Neutrophil (primary cell): Measurements from ENCODE around the gene FNBP1.
A peak's percentile ranks its signal among the peaks of the same experiment; 100 is the strongest.
"Not testable (repeated sequence)": the region's sequence is repeated elsewhere in the genome, so short reads cannot be mapped to it uniquely, and the experiment has no call there.

Experiments
- H3K27ac ChIP-seq: fragments of 200-600 bp; sonication (generic); 2 replicates; pipeline ENCODE4 v1.5.1; 2016; ENCODE audit warnings: mild to moderate bottlenecking, moderate library complexity
- H3K27me3 ChIP-seq: fragments of 200-600 bp; sonication (generic); 2 replicates; pipeline ENCODE4 v1.6.0; 2016; ENCODE audit warnings: mild to moderate bottlenecking
- H3K36me3 ChIP-seq: fragments of 200-600 bp; sonication (generic); 2 replicates; pipeline ENCODE4 v1.5.1; 2017
- H3K4me1 ChIP-seq, 2 experiments: fragments of 200-600 bp in 1 of 2; sonication (generic) in 1 of 2; 1 replicate in 1 of 2; 2 replicates in 1 of 2; pipeline versions ENCODE4 v1.5.1 to v1.6.1; 2013 to 2016; ENCODE audit warnings: low read depth in 1 of 2, low read length in 1 of 2, mild to moderate bottlenecking in 1 of 2, moderate library complexity in 1 of 2; ENCODE audit not compliant: control insufficient read depth in 1 of 2, insufficient read depth in 1 of 2
- H3K4me3 ChIP-seq, 2 experiments: fragments of 200-600 bp in 1 of 2; sonication (generic) in 1 of 2; 1 replicate in 1 of 2; 2 replicates in 1 of 2; pipeline ENCODE4 v1.5.1; 2013 to 2016; ENCODE audit warnings: low read depth in 1 of 2, low read length in 1 of 2, mild to moderate bottlenecking in 1 of 2, moderate library complexity in 1 of 2
- H3K9me3 ChIP-seq: fragments of 200-600 bp; sonication (generic); 2 replicates; pipeline ENCODE4 v1.5.1; 2016
- TF ChIP-seq, protein P1 (sequence below): fragments of 200-600 bp; sonication (generic); IDR thresholded peaks from 2 replicates; pipeline ENCODE4 v1.5.1; 2016; ENCODE audit warnings: antibody characterized with exemption

The FNBP1 gene

DNA sequence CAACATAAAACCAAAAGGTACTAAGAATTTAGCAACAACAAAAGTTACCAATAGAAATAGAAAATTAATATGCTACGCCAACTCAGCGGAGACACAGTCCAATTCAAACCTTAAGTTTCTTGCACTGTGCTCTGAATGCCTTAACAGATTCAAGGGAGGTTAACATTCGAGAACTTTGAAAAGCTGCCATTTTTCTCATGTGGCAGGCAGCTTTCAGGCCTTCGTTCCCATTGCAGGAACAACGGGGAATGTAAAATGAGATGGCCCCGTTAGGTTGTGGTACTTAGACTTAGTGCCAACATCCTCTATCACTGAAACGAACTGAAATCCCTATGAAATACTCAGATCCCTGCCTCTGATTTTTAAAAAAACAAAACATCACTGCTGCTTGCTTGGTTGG is 22.4 kb downstream of the FNBP1 start:
- Histone ChIP-seq H3K36me3 (no peaks in the 10 kb centered on the region), H3K4me1 (peaks cover 25 to 29% of the 10 kb centered on the region in 2 experiments), H3K4me3 (no peak overlapping the region), H3K27ac (peak overlapping the region; percentile 1), H3K27me3 (no peaks in the 10 kb centered on the region), H3K9me3 (no peaks in the 10 kb centered on the region)
- TF ChIP-seq, protein P1, sequence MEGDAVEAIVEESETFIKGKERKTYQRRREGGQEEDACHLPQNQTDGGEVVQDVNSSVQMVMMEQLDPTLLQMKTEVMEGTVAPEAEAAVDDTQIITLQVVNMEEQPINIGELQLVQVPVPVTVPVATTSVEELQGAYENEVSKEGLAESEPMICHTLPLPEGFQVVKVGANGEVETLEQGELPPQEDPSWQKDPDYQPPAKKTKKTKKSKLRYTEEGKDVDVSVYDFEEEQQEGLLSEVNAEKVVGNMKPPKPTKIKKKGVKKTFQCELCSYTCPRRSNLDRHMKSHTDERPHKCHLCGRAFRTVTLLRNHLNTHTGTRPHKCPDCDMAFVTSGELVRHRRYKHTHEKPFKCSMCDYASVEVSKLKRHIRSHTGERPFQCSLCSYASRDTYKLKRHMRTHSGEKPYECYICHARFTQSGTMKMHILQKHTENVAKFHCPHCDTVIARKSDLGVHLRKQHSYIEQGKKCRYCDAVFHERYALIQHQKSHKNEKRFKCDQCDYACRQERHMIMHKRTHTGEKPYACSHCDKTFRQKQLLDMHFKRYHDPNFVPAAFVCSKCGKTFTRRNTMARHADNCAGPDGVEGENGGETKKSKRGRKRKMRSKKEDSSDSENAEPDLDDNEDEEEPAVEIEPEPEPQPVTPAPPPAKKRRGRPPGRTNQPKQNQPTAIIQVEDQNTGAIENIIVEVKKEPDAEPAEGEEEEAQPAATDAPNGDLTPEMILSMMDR: no peak

DNA sequence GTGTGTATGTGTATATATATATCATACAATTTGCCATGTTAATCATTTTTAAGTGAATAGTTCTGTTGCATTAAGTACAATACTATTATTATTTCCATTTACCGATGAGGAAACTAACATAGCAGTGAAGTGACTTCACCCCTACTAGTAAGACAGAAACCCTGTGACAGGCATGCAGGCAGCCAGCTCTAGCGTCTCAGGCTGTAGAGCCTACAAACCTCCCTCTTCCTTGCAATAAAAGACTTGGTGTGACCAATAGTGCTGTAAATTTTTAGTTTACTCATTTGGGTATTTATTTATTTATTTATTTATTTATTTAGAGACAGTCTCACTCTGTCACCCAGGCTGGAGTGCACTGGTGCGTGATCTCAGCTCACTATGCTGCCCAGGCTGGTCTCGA is 24.7 kb downstream of the FNBP1 start:
- Histone ChIP-seq H3K9me3 (no peaks in the 10 kb centered on the region), H3K4me3 (no peak overlapping the region), H3K36me3 (no peaks in the 10 kb centered on the region), H3K27ac (peak overlapping the region; percentile 1), H3K27me3 (no peaks in the 10 kb centered on the region), H3K4me1 (peaks cover 3 to 6% of the 10 kb centered on the region in 2 experiments)
- TF ChIP-seq, protein P1: no peak

DNA sequence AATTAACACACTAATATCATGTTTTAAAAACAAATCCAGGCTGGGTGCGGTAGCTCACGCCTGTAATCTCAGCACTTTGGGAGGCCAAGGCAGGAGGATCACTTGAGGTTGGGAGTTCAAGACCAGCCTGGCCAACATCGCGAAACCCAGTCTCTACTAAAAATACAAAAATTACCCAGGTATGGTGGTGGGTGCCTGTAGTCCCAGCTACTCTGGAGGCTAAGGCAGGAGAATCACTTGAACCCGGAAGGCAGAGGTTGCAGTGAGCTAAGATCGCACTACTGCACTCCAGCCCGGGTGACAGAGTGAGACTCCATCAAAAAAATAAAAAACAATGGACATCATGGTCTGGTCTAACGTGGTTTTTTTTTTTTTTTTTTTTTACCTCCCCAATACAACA is 25.5 kb downstream of the FNBP1 start:
- not testable (repeated sequence) for H3K4me3 ChIP-seq, H3K36me3 ChIP-seq, H3K27ac ChIP-seq, H3K27me3 ChIP-seq, H3K4me1 ChIP-seq, H3K9me3 ChIP-seq

DNA sequence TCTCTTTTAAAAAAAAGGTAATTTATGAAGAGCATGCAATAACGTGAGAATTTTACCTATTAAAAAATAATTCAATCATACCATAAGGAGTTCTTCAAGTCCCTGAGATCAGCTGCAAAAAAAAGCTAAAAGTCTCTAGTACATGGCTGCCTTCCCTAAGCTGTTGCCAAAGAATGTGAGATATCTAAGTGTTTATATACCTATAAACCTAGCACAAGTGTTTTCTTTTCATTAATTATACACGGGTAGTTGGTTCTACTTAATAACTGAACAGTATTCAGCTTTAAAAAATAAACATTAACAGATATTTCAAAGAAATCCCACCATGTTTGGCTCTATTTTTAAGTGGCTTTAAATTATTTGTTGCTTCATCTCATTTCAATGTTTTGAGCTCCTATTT is 25.9 kb downstream of the FNBP1 start:
- H3K27ac ChIP-seq: no peak overlapping the region

DNA sequence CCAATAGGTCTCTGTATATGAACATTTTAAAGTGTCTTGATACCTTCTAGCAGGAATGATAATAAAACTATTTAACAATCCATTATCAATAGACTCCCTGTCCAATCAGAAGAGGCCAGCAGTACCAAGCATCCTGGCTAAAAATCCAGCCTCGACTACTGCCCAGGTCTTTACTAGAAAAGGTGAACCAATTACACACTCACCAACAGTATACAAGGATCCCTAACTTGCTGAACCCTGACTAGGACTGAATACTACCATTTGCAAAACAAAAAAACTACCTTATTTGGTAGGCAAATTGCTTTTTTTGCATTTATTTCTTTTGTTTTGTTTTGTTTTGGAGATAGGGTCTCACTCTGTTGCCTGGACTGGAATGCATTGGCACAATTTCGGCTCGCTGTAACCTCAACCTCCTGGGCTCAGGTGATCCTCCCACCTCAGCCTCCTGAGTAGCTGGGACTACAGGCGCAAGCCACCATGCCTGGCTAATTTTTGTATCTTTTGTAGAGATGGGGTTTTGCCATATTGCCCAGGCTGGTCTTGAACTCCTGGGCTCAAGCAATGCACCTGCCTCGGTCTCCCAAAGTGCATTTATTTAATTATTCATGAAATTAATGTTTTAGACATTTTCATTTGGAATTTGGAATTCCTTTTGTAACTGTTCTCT is 27.5 kb downstream of the FNBP1 start:
- no peak overlapping the region for H3K27ac ChIP-seq
- H3K36me3 ChIP-seq: no peaks in the 10 kb centered on the region
- no peaks in the 10 kb centered on the region for H3K27me3 ChIP-seq
- TF ChIP-seq, protein P1: no peak
- H3K4me1 ChIP-seq: peaks cover 7 to 17% of the 10 kb centered on the region in 2 experiments
- H3K4me3 ChIP-seq: no peak overlapping the region
- H3K9me3 ChIP-seq: no peaks in the 10 kb centered on the region

More for the DNA sequence above, 25.9 kb downstream of the FNBP1 start:
- Histone ChIP-seq H3K36me3 (no peaks in the 10 kb centered on the region), H3K4me1 (peaks cover under 1 to 11% of the 10 kb centered on the region in 2 experiments), H3K9me3 (no peaks in the 10 kb centered on the region), H3K27me3 (no peaks in the 10 kb centered on the region), H3K4me3 (no peak overlapping the region)
- TF ChIP-seq, protein P1: no peak

DNA sequence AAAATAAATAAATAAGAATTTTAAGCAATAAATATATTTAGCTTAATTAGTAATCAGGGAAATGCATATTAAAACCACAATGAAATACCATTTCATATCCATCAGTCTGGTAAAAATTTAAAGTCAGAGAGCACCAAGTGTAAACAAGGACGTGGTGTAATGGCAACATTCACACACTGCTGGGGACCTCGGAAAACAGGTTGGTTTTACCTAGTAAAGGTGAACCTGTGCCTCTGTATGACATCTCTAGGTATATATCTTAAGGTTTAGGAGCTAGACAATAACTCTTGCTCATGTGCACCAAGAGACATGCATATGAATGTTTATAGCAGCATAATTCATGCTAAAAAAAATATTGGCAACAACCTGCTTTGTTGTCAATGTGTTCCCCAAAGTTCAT is 29.7 kb downstream of the FNBP1 start:
- Histone ChIP-seq H3K9me3 (no peaks in the 10 kb centered on the region), H3K4me3 (no peak overlapping the region), H3K27me3 (no peaks in the 10 kb centered on the region), H3K4me1 (peaks cover 14 to 22% of the 10 kb centered on the region in 2 experiments), H3K27ac (no peak overlapping the region), H3K36me3 (no peaks in the 10 kb centered on the region)
- TF ChIP-seq, protein P1: no peak
